HCT116 (cell line): ENCODE data around the gene ACSS3. TPM values are rescaled to one million over a fixed set of nuclear protein-coding genes. Genes with fewer than 3 reads are reported as not detected.
"Not testable (repeated sequence)": the region's sequence is repeated elsewhere in the genome, so short reads cannot be mapped to it uniquely, and the experiment has no call there.

Experiments
- ATAC-seq: fragments of 200-7000 bp; cut with Tn5 transposase; 2 replicates; pipeline ENCODE4 v1.9.1; 2020; ENCODE audit warnings: mild to moderate bottlenecking, moderate library complexity
- BruUV-seq: library from RNA; stranded (reverse); fragments of 400-500 nt; replicated peaks from 2 replicates; lab custom pipeline; 2021; lab: Mats Ljungman, UMichigan
- CTCF ChIA-PET: fragments of 300-600 bp; sonication (Branson Sonifier 250); formaldehyde crosslinking; loops from one replicate; lab custom pipeline; 2021; ENCODE audit warnings: antibody characterized with exemption; lab: Charles Lee
- POLR2A ChIA-PET: fragments of 300-600, 350-600 bp; sonication (Branson Sonifier 250); formaldehyde crosslinking; loops from one replicate; lab custom pipeline; 2021; ENCODE audit warnings: antibody characterized with exemption; lab: Charles Lee
- RAD21 ChIA-PET, 2 experiments: fragments of 300-600 bp; sonication (Branson Sonifier 250); formaldehyde crosslinking; loops; one replicate each; lab custom pipeline; 2023; ENCODE audit warnings: low total read pairs in 2 of 2; ENCODE audit not compliant: uncharacterized antibody in 2 of 2, unreplicated experiment in 2 of 2, low non-redundant PET in 1 of 2; lab: Charles Lee
- DNase-seq: peaks from one replicate; pipeline ENCODE4 v3.0.0-alpha.2; 2010; ENCODE audit warnings: low read depth, low spot score
- H2AFZ ChIP-seq: fragments of 200-600 bp; shearing (Covaris generic), sonication (generic); 2 replicates; pipeline ENCODE4 v1.6.1; 2017; ENCODE audit warnings: low read depth, mixed run types, mixed read lengths, antibody characterized with exemption, low read length; ENCODE audit not compliant: poor library complexity, severe bottlenecking
- H3K27ac ChIP-seq: 2 replicates; pipeline ENCODE4 v1.5.1; 2012; ENCODE audit warnings: low read depth, low read length
- H3K27me3 ChIP-seq: fragments of 200-600 bp; sonication (generic); 2 replicates; pipeline ENCODE4 v1.6.1; 2016; ENCODE audit warnings: mixed run types, low read length, mixed read lengths; ENCODE audit not compliant: insufficient read depth
- H3K36me3 ChIP-seq, 2 experiments: fragments of 200-500 bp in 1 of 2; fragments of 200-600 bp in 1 of 2; sonication (Bioruptor generic) in 1 of 2; sonication (generic) in 1 of 2; 2 replicates each; pipeline versions ENCODE4 v1.5.1 to v1.6.1; 2014 to 2016; ENCODE audit warnings: low read length in 2 of 2, inconsistent platforms in 1 of 2, mixed read lengths in 1 of 2, mixed run types in 1 of 2; ENCODE audit not compliant: insufficient read depth in 2 of 2, control insufficient read depth in 1 of 2
- H3K4me1 ChIP-seq, 2 experiments: fragments of 200-600 bp in 1 of 2; sonication (generic) in 1 of 2; 2 replicates each; pipeline versions ENCODE4 v1.5.1 to v1.6.1; 2012 to 2017; ENCODE audit warnings: low read length in 2 of 2, inconsistent platforms in 1 of 2, mild to moderate bottlenecking in 1 of 2, mixed read lengths in 1 of 2, mixed run types in 1 of 2, moderate library complexity in 1 of 2; ENCODE audit not compliant: insufficient read depth in 2 of 2, control insufficient read depth in 1 of 2
- H3K4me2 ChIP-seq: fragments of 200-600 bp; sonication (generic); 2 replicates; pipeline ENCODE4 v1.6.1; 2017; ENCODE audit warnings: mixed run types, low read length, mixed read lengths
- H3K4me3 ChIP-seq, 2 experiments: fragments of 200-600 bp in 1 of 2; sonication (generic) in 1 of 2; replicated peaks in 1 of 2; 2 replicates each; pipeline ENCODE4 v1.5.1; 2011 to 2016; ENCODE audit warnings: low read length in 2 of 2, control low read depth in 1 of 2, low read depth in 1 of 2, mild to moderate bottlenecking in 1 of 2, mixed read lengths in 1 of 2, mixed run types in 1 of 2
- H3K79me2 ChIP-seq: fragments of 200-600 bp; sonication (generic); 2 replicates; pipeline ENCODE4 v1.6.1; 2017; ENCODE audit warnings: mild to moderate bottlenecking, mixed run types, low read length, moderate library complexity, mixed read lengths; ENCODE audit not compliant: insufficient read depth
- H3K9ac ChIP-seq: fragments of 200-600 bp; sonication (generic); 2 replicates; pipeline ENCODE4 v1.6.1; 2016; ENCODE audit warnings: low read length, mixed read lengths
- H3K9me2 ChIP-seq: fragments of 200-600 bp; sonication (generic), shearing (Covaris generic); 2 replicates; pipeline ENCODE4 v1.6.1; 2017; ENCODE audit warnings: mixed run types, mild to moderate bottlenecking, moderate library complexity; ENCODE audit not compliant: insufficient read depth
- H3K9me3 ChIP-seq, 2 experiments: fragments of 200-500 bp in 1 of 2; fragments of 200-600 bp in 1 of 2; sonication (Bioruptor generic) in 1 of 2; sonication (generic) in 1 of 2; 2 replicates each; pipeline ENCODE4 v1.6.1; 2014 to 2017; ENCODE audit warnings: low read length in 2 of 2, mixed read lengths in 2 of 2, inconsistent platforms in 1 of 2, low read depth in 1 of 2, mild to moderate bottlenecking in 1 of 2, mixed run types in 1 of 2, moderate library complexity in 1 of 2; ENCODE audit not compliant: control insufficient read depth in 1 of 2, insufficient read depth in 1 of 2
- H4K20me1 ChIP-seq: fragments of 200-600 bp; sonication (generic), shearing (Covaris generic); 2 replicates; pipeline ENCODE4 v1.6.1; 2017; ENCODE audit warnings: mixed run types, mild to moderate bottlenecking, moderate library complexity; ENCODE audit not compliant: insufficient read depth
- CEBPB ChIP-seq: IDR thresholded peaks from 2 replicates; pipeline ENCODE4 v1.6.1; 2012; ENCODE audit warnings: low read depth
- EGR1 ChIP-seq: IDR thresholded peaks from 2 replicates; pipeline ENCODE4 v1.6.1; 2012; ENCODE audit warnings: low read depth
- ELF1 ChIP-seq: IDR thresholded peaks from 2 replicates; pipeline ENCODE4 v1.6.1; 2012; ENCODE audit warnings: low read depth, borderline replicate concordance
- EZH2 ChIP-seq: fragments of 200-600 bp; sonication (generic); IDR thresholded peaks from 2 replicates; pipeline ENCODE4 v1.6.1; 2017; ENCODE audit warnings: antibody characterized with exemption, mixed run types
- JUND ChIP-seq: IDR thresholded peaks from 2 replicates; pipeline ENCODE4 v1.6.1; 2012
- MAX ChIP-seq: IDR thresholded peaks from 2 replicates; pipeline ENCODE4 v1.6.1; 2012
- POLR2AphosphoS5 ChIP-seq: IDR thresholded peaks from 2 replicates; pipeline ENCODE4 v1.6.1; 2011; ENCODE audit warnings: mild to moderate bottlenecking, low read depth, low read length, moderate library complexity
- REST ChIP-seq: IDR thresholded peaks from 2 replicates; pipeline ENCODE4 v1.6.1; 2012; ENCODE audit warnings: low read depth
- SIN3A ChIP-seq: IDR thresholded peaks from 2 replicates; pipeline ENCODE4 v1.6.1; 2012; ENCODE audit warnings: low read depth
- YY1 ChIP-seq: IDR thresholded peaks from 2 replicates; pipeline ENCODE4 v1.6.1; 2011; ENCODE audit warnings: low read length, low read depth, moderate library complexity, mild to moderate bottlenecking; ENCODE audit not compliant: insufficient replicate concordance; ENCODE audit errors: extremely low read depth
- ZBTB33 ChIP-seq: IDR thresholded peaks from 2 replicates; pipeline ENCODE4 v1.6.1; 2011; ENCODE audit warnings: mild to moderate bottlenecking, low read length, moderate library complexity; ENCODE audit not compliant: insufficient replicate concordance; ENCODE audit errors: extremely low read depth
- ZNF274 ChIP-seq: fragments of 200-500 bp; sonication (Bioruptor generic); IDR thresholded peaks from 2 replicates; pipeline ENCODE4 v1.6.1; 2014; ENCODE audit warnings: mild to moderate bottlenecking, low read depth, low read length, inconsistent platforms
- intact Hi-C: fragments of 100-400 bp; cut with micrococcal nuclease; formaldehyde crosslinking; loops from 2 replicates; pipeline ENCODE4 v1.10.0; 2022
- total RNA-seq: library from RNA; stranded (reverse); gene quantifications from one replicate; pipeline ENCODE4 v1.2.1, GENCODE V29; 2021; ENCODE audit not compliant: unreplicated experiment

Gene ACSS3
- total RNA-seq, 1 experiment from 2014 or later, result 0.30 TPM

GRCh38 chr12:81196595-81196994 is 118.7 kb downstream of the ACSS3 start:
- H4K20me1 ChIP-seq, result no peaks in the 10 kb centered on the region
- RAD21 ChIA-PET, result no interaction called here
- H3K4me2 ChIP-seq, result no peak overlapping the region
- H3K4me3 ChIP-seq, result no peak overlapping the region
- H3K4me1 ChIP-seq, result no peaks in the 10 kb centered on the region
- no peaks in the 10 kb centered on the region for H3K9me2 ChIP-seq
- H3K9me3 ChIP-seq, result no peaks in the 10 kb centered on the region
- no peaks in the 10 kb centered on the region for H3K36me3 ChIP-seq
- peaks cover 2% of the 10 kb centered on the region; the same call in 1 of the 2 replicates for H3K27me3 ChIP-seq
- intact Hi-C loops, result no loop called here
- CTCF ChIA-PET, result no interaction called here
- no peak overlapping the region for H3K9ac ChIP-seq
- no peak overlapping the region for H3K27ac ChIP-seq
- DNase-seq (no peak), ATAC-seq (no peak)
- TF ChIP-seq YY1, result no peak
- TF ChIP-seq EGR1, result no peak
- no peak for TF ChIP-seq EZH2
- TF ChIP-seq POLR2AphosphoS5, result no peak
- TF ChIP-seq JUND, result no peak
- TF ChIP-seq ZBTB33, result no peak
- TF ChIP-seq CEBPB, result no peak
- TF ChIP-seq REST, result no peak
- TF ChIP-seq ZNF274, result no peak
- no peak for TF ChIP-seq SIN3A
- TF ChIP-seq ELF1, result no peak
- TF ChIP-seq MAX, result no peak
- H3K79me2 ChIP-seq, result no peaks in the 10 kb centered on the region
- BruUV-seq, result no TSS peak
- POLR2A ChIA-PET, result no interaction called here
- H2AFZ ChIP-seq, result no peak overlapping the region

DNA sequence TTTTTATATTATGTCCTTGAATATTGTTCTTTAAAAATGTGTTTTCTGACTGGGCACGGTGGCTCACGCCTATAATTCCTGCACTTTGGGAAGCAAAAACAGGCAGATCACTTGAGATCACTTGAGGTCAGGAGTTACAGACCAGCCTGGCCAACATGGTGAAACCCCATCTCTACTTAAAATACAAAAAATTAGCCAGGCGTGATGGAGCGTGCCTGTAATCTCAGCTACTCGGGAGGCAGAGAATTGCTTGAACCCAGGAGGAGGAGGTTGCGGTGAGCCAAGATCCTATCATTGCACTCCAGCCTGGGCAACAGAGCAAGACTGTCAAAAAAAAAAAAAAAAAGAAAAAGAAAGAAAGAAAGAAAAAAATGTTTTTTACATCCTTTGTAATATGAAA is 122.7 kb downstream of the ACSS3 start:
- H2AFZ ChIP-seq, BruUV-seq, DNase-seq, POLR2A ChIA-PET, CTCF ChIA-PET, ATAC-seq, H3K36me3 ChIP-seq, H3K9ac ChIP-seq, RAD21 ChIA-PET, H3K27ac ChIP-seq, H3K9me2 ChIP-seq, H3K9me3 ChIP-seq, H3K27me3 ChIP-seq, H3K4me3 ChIP-seq, H3K4me1 ChIP-seq, H3K4me2 ChIP-seq, H3K79me2 ChIP-seq, H4K20me1 ChIP-seq, intact Hi-C loops: not testable (repeated sequence)
